Lung (tissue), 12 donors: Measurements from ENCODE around the gene RTP5. TPM values are rescaled to one million over a fixed set of nuclear protein-coding genes. Genes with fewer than 3 reads are reported as not detected.

Experiments used
- ATAC-seq: fragments of 200-7000 bp; cut with Tn5 transposase; one replicate; pipeline ENCODE4 v1.9.1; 2020; ENCODE audit warnings: moderate number of reproducible peaks; ENCODE audit not compliant: insufficient read depth, low FRiP score
- DNase-seq, 3 donors: peaks; one replicate each; pipeline ENCODE4 v3.0.0-alpha.2; 2013 to 2017
- H3K27ac ChIP-seq, 2 donors: one replicate each; pipeline ENCODE4 v1.5.1; 2013; ENCODE audit warnings: mild to moderate bottlenecking in 2 of 2, moderate library complexity in 2 of 2, control low read depth in 1 of 2, inconsistent platforms in 1 of 2, low read depth in 1 of 2, low read length in 1 of 2
- H3K27me3 ChIP-seq, 3 donors: one replicate each; pipeline ENCODE4 v1.5.1; 2013; ENCODE audit warnings: low read length in 2 of 3; ENCODE audit not compliant: control insufficient read depth in 3 of 3, insufficient read depth in 3 of 3
- H3K36me3 ChIP-seq, 4 donors: one replicate each; pipeline ENCODE4 v1.5.1; 2013; ENCODE audit warnings: low read length in 4 of 4, mild to moderate bottlenecking in 1 of 4, moderate library complexity in 1 of 4; ENCODE audit not compliant: control insufficient read depth in 4 of 4, insufficient read depth in 4 of 4
- H3K4me1 ChIP-seq, 5 donors: one replicate each; pipeline ENCODE4 v1.5.1; 2013; ENCODE audit warnings: low read length in 5 of 5, mild to moderate bottlenecking in 2 of 5, moderate library complexity in 1 of 5; ENCODE audit not compliant: control insufficient read depth in 5 of 5, insufficient read depth in 5 of 5
- H3K4me3 ChIP-seq: one replicate; pipeline ENCODE4 v1.5.1; 2013; ENCODE audit warnings: mild to moderate bottlenecking, control low read depth, moderate library complexity
- H3K9ac ChIP-seq, 2 donors: one replicate each; pipeline ENCODE4 v1.5.1; 2013; ENCODE audit warnings: low read length in 2 of 2, control low read depth in 1 of 2; ENCODE audit not compliant: insufficient read depth in 1 of 2
- H3K9me3 ChIP-seq, 4 donors: one replicate each; pipeline ENCODE4 v1.5.1; 2013; ENCODE audit warnings: low read length in 3 of 4, mild to moderate bottlenecking in 1 of 4, moderate library complexity in 1 of 4; ENCODE audit not compliant: control insufficient read depth in 4 of 4, insufficient read depth in 3 of 4
- CTCF ChIP-seq: IDR thresholded peaks from 2 replicates; pipeline ENCODE4 v1.5.1; 2012; ENCODE audit warnings: mild to moderate bottlenecking; ENCODE audit errors: control extremely low read depth, extremely low read depth
- WGBS, 2 donors: extraction: QIAGEN DNeasy Blood & Tissue Kit; methylation state at CpG; one replicate each; pipeline ENCODE4 v1.1.7; 2013; 5-methylcytosine and 5-hydroxymethylcytosine counted together
- polyA plus RNA-seq, 2 donors: library from polyadenylated mRNA; stranded (reverse); fragments of 200-250 nt; gene quantifications; one replicate each; pipeline ENCODE4 v1.2.1, GENCODE V29; 2013
- total RNA-seq, 2 donors: library from RNA; depleted of rRNA in 1 of 2; stranded (reverse); fragments of >200 nt in 1 of 2; gene quantifications; one replicate each; pipeline ENCODE4 v1.2.1, GENCODE V29; 2014 to 2021
- donor health status: control.
- donor health status: control.
- donor health status: Bipolar disorder and iron deficiency.
- donor health status: healthy.
- donor health status: DM: yes; HTN: yes; CAD: no.

The RTP5 gene
- total and polyA plus RNA-seq, 4 donors = 0.08 to 0.13 (median 0.09) TPM; not detected in 1

GRCh38 chr2:241870081-241870541, 582 bp downstream of the RTP5 start:
- Histone ChIP-seq H3K9ac (no peak overlapping the region), H3K36me3 (peaks cover 0 to 4% (median 0%) of the 10 kb centered on the region in 4 donors), H3K27me3 (peaks cover 7 to 22% (median 12%) of the 10 kb centered on the region in 3 donors), H3K9me3 (peaks cover 0 to 6% (median 0%) of the 10 kb centered on the region in 4 donors), H3K27ac (no peak overlapping the region), H3K4me1 (peaks cover 0 to 5% (median 0%) of the 10 kb centered on the region in 5 donors), H3K4me3 (no peak overlapping the region)
- TF ChIP-seq CTCF = no peak
- no peak for DNase-seq
- no peak for ATAC-seq
- 89 to 92% methylated on average over 28 of the region's 28 CpGs for WGBS, 2 donors

GRCh38 chr2:241870611-241871537, 1.3 kb downstream of the RTP5 start:
- Histone ChIP-seq H3K4me1 (peaks cover 0 to under 1% (median 0%) of the 10 kb centered on the region in 5 donors), H3K9ac (no peak overlapping the region), H3K27ac (no peak overlapping the region), H3K36me3 (no peaks in the 10 kb centered on the region), H3K9me3 (peaks cover 0 to under 1% (median 0%) of the 10 kb centered on the region in 4 donors), H3K27me3 (peaks cover 4 to 15% (median 7%) of the 10 kb centered on the region in 3 donors), H3K4me3 (no peak overlapping the region)
- WGBS, 2 donors = 65 to 66% methylated on average over 28 of the region's 28 CpGs
- no peak for TF ChIP-seq CTCF
- ATAC-seq = no peak
- DNase-seq = no peak

- ATAC-seq (no peak), DNase-seq (no peak)
- no peak for TF ChIP-seq CTCF
- H3K27me3 ChIP-seq = peaks cover 3 to 13% (median 7%) of the 10 kb centered on the region in 3 donors
- no peak overlapping the region for H3K9ac ChIP-seq
- no peaks in the 10 kb centered on the region for H3K9me3 ChIP-seq
- no peak overlapping the region for H3K27ac ChIP-seq
- no peak overlapping the region for H3K4me3 ChIP-seq
- H3K36me3 ChIP-seq = no peaks in the 10 kb centered on the region
- H3K4me1 ChIP-seq = no peaks in the 10 kb centered on the region
- 84 to 85% methylated on average over 32 to 38 of the region's 38 CpGs for WGBS, 2 donors
Measured at GRCh38 chr2:241871538-241872312, 2.2 kb downstream of the RTP5 start.
